Tongue (tissue), 2 donors: ENCODE data around the gene ALG14. TPM values are rescaled to one million over a fixed set of nuclear protein-coding genes. Genes with fewer than 3 reads are reported as not detected.

Source experiments
- DNase-seq: peaks from one replicate; pipeline ENCODE4 v3.0.0-alpha.2; 2015
- total RNA-seq: library from RNA; depleted of rRNA; stranded (reverse); fragments of >200 nt; gene quantifications from one replicate; pipeline ENCODE4 v1.2.3, GENCODE V29; 2014

Gene ALG14
- total RNA-seq, 1 donor from 2014 or later: 1.0 TPM

DNA sequence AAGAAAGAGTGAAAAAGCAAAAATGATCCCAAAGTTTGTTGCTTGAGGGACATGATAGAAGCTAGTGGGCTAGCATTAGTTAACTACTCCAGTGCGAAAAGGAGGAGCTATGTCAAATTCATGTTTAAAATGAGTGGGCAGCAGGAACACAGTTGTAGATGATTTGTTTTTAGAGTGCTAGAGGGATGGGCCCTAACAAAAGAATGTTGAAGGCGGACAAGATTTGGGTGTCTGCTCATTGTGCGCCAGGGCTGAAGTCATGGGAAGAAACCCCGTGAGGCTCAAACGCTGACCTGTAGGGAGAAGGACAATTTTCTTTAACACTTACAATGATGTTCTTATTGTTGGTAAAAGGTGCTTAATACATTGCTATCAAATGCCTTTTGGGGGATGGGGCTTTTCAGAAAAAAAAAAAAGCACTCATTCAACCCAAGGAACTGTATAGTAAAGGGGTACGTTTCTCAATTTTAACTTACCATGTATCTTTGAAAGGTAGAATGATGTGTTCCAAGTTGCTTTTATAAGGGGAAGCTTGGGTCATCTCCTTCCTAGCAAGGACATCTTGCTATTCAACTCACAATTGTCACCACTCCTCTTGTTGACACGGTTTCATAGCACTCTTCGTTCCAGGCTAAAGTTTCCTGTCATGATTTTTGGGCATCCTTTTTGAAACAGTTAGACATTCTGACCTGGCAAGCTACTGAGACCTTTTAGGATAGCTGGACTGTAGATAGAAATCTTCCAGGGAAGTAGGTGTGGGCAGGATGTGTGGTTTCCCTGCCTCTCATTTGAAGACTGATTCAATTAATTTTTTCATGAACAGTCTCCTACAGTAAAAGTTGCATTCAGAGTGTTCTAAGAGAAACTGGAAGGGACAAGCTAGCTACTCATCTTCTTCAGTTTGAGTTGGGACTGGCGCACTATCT, 92.8 kb downstream of the ALG14 start:
- DNase-seq: peak; percentile 19

- DNase-seq: no peak
Measured at GRCh38 chr1:94979131-94979530, 93.6 kb downstream of the ALG14 start.

- no peak for DNase-seq
Measured at GRCh38 chr1:94978401-94978800, 94.3 kb downstream of the ALG14 start.

- no peak for DNase-seq
Measured at GRCh38 chr1:94976971-94977548, 95.7 kb downstream of the ALG14 start.

DNA sequence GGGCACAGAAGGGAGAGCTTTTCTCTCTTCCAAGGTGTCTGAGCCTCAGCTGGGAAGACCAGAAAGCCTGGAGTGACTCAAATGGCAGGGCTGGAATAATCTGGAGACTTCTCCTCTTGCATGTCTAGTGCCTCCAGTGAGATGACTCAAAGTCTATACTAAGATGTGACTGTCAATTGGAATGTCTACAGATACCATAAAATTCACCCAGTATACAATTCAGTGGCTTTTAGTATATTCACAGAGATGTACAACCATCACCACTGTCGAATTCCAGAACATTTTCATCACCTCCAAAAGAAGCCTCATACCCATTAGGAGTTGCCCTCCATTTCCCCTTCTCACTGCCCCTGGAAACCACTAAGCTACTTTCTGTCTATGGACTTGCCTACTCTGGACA, 97.9 kb downstream of the ALG14 start:
- DNase-seq: no peak

DNA sequence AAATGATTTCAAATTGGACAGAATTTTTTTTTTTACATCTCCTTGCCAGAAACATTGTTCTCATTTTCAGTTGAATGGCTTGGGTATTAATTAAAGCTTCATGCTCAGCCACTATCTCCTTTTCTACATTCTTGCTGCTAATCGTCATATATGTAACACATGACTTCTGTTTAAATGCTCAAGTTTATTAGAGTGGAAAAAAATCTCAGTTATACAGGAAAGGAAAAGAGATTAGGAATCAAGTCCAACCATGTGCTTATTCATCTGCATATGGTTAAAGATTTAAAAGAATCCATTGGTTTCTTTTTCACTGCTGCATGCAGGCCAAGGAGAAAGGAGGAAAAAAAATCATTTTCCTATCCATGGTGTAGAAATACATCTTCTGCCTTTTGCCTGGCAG, 98.5 kb downstream of the ALG14 start:
- DNase-seq: peak; percentile 64

DNA sequence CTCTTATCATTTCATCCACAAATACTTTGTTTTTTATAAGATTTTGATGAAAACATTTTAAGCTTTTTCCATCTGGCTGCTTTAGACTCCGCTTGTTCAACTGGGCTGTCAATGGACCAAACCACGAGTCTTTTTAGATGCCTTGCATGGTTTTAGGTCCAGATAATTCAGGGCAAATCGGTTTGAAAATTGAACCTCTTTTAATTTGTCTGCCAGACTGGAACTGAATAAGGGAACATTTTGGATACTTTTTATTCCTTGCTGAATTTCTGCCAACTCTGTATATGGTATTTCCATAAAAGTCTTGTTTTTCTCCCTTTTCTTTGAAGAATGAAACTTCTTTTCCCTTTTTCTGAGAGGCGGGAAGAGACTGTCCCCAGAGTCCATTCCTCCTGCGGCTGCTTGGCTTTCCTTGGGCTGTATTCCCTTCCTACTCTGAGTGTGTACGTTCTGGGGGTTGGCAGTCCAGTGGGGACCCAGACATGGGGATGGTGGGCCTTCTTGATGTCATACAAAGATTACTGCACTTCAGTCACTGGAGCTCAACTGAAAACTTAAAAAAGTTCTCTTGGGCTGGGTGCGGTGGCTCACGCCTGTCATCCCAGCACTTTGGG, 99.3 kb downstream of the ALG14 start:
- peak; percentile 63 for DNase-seq

DNA sequence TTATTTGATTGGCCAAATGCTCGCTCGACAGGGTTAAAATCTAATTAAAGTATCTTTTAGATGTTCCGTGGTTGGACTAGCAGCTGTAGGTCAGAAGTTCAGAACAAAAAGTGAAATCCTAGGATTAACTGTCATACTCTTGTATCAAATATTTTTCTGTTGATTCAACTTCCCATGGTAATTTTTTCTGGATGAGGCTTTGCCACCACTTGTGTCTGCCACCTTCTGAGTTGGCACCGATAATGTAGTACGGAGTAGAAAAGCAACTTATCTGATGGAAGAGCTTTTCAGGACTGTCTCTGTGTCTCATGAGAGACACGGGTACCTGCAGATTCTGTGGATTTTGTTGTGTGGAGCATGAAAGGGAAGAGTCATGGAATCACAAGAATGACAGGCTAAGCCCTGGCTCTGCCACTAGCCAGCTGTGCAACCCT, 101.2 kb downstream of the ALG14 start:
- peak; percentile 79 for DNase-seq

DNA sequence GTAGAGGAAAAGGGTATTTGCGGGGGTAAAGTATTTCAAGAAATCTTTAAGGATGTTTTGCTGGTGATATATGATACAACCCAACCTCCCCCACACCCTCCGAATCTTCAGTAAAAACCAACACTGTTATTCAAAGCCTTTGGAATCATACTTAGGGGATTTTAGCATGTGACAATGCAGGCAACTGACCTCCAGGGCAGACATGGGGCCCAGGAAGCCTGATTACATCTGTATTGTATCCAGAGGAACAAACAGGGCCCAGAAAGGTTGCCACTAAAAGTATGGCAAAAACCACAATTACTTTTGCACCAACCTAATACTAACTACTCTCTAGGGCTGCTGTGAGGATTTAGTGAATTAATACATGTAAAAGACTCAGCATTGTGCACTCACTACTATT, 102.0 kb downstream of the ALG14 start:
- no peak for DNase-seq

GRCh38 chr1:94969137-94969536, 103.6 kb downstream of the ALG14 start:
- DNase-seq: no peak

- no peak for DNase-seq
Measured at GRCh38 chr1:94966033-94966432, 106.7 kb downstream of the ALG14 start.

DNA sequence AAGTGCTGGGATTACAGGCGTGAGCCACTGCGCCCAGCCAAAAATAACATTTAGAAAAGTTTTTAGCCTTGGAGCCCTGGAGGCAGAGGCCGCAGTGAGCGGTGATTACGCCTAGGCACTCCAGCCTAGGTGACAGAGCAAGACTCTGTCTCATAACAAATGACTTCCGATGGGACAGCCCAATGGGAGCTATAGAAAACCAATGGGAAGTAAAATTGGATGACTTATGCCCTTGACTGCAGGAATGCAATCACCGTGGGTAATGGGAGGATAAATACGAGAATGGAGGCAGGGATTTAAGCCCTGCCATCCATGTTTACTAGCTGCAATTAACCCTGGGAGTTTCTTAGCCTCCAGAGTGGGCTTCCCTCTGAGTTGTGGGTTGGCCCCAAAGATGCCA, 108.9 kb downstream of the ALG14 start:
- DNase-seq: no peak

- peak; percentile 45 for DNase-seq
Measured at GRCh38 chr1:94962409-94963265, 110.1 kb downstream of the ALG14 start.

GRCh38 chr1:94961988-94962387, 110.8 kb downstream of the ALG14 start:
- no peak for DNase-seq

- no peak for DNase-seq
Measured at GRCh38 chr1:94961582-94961981, 111.2 kb downstream of the ALG14 start.

DNA sequence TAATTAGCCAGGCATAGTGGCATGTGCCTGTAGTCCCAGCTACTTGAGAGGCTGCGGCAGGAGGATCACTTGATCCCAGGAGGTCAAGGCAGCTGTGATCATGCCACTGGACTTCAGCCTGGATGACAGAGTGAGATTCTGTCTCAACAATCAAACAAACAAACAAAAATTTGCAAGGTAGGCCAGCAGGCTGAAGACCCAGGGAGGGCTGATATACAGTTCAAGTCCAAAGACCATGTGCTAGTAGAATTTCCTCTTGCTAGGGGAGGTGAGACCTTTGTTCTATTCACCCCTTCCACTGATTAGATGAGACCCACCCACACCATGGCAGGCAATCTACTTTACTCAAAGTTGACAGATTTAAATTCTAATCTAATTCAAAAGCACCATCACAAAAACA, 114.7 kb downstream of the ALG14 start:
- no peak for DNase-seq

DNA sequence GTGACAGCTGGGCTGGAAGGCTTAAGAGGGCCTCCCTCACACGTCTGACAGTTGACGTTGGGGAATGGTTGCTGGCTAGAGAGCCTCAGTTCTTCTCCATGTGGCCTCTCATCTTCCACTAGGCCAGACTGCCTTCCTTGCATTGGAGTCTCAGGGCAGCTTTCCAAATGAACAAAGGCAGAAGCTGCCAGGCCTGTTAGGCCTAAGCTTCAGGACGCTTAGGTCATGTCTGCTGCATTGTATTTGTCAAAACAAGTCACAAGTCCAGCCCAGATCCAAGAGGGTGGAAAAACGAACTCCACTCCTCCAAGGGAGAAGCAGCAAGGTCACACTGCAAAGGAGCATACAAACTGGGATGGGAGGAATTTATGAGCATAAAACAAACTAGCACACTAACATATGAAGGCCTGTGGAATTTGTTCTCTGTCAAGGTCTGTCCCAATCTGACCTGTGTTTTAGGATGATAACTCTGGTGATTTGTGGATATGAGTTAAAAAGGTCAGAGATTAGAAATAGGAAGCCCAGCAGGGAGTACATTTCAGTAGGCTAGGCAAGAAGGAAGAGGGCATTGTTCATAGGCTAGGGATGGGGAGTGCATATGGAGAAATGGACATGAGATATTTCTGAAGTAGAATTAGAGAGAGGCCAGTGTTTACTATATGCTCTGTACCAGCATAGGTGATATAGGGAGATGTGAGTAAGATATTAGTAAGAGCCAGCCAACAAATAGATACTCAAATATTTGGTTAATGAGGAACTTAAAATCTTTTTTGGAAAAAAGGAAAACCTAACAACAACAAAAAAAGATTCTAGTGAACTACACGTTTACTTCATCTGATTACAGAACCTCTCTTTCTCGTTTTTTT, 116.8 kb downstream of the ALG14 start:
- DNase-seq: peak; percentile 69

GRCh38 chr1:94954263-94955220, 118.2 kb downstream of the ALG14 start:
- no peak for DNase-seq

GRCh38 chr1:94953746-94954145, 119.0 kb downstream of the ALG14 start:
- DNase-seq: no peak

- DNase-seq: no peak
Measured at GRCh38 chr1:94953107-94953506, 119.6 kb downstream of the ALG14 start.
